ENCODE results near the gene P4HB. TPM values are rescaled to one million over a fixed set of nuclear protein-coding genes. Genes with fewer than 3 reads are reported as not detected.

The P4HB gene
- total RNA-seq, 1 donor from 2014 or later: 259 TPM

GRCh38 chr17:81809556-81809998 is 50.8 kb downstream of the P4HB start:
- H3K4me3 Mint-ChIP-seq (ENCODE audit: unreplicated experiment): peak overlapping the region; percentile 74
- peak overlapping the region; percentile 97 for H3K27ac Mint-ChIP-seq (ENCODE audit: unreplicated experiment)
- H3K36me3 Mint-ChIP-seq (ENCODE audit: unreplicated experiment): peaks cover 8% of the 10 kb centered on the region
- peaks cover 7% of the 10 kb centered on the region for H3K4me1 Mint-ChIP-seq (ENCODE audit: low read depth, unreplicated experiment)
- TF ChIP-seq CTCF (IDR thresholded peaks at IDR 0.05; ENCODE audit: partially characterized antibody, unreplicated experiment): no peak
- H3K9me3 Mint-ChIP-seq (ENCODE audit: unreplicated experiment): peaks cover 9% of the 10 kb centered on the region
- no peak for DNase-seq
- peaks cover 10% of the 10 kb centered on the region for H3K27me3 Mint-ChIP-seq (ENCODE audit: unreplicated experiment)

DNA sequence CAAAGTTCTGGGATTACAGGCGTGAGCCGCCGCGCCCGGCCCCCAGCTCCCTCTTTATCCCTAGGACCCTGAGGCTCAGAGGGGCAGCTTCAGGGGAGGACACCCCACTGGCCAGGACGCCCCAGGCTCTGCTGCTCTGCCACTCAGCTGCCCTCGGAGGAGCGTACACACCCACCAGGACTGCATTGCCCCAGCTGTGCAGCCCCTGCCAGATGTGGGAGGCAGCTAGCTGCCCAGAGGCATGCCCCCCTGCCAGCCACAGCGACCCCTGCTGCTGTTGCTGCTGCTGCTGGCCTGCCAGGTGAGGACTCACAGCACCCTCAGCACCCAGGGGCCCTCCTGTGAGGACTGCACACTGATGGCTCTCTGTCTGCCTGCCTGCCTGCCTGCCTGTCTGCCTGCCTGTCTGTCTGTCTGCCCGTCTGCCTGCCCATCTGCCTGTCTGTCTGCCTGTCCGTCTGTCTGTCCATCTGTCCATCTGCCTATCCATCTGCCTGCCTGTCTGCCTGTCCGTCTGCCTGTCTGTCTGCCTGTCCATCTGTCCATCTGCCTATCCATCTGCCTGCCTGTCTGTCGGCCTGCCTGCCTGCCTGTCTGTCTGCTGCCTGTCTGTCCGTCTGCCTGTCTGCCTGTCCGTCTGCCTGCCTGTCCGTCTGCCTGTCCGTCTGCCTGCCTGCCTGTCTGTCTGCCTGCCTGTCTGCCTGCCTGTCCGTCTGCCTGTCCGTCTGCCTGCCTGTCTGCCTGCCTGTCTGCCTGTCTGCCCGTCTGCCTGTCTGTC is 51.4 kb downstream of the P4HB start:
- Mint-ChIP-seq H3K27ac (ENCODE audit: unreplicated experiment) (peak overlapping the region; percentile 97), H3K4me1 (ENCODE audit: low read depth, unreplicated experiment) (peaks cover 7% of the 10 kb centered on the region), H3K27me3 (ENCODE audit: unreplicated experiment) (peaks cover 10% of the 10 kb centered on the region)

DNA sequence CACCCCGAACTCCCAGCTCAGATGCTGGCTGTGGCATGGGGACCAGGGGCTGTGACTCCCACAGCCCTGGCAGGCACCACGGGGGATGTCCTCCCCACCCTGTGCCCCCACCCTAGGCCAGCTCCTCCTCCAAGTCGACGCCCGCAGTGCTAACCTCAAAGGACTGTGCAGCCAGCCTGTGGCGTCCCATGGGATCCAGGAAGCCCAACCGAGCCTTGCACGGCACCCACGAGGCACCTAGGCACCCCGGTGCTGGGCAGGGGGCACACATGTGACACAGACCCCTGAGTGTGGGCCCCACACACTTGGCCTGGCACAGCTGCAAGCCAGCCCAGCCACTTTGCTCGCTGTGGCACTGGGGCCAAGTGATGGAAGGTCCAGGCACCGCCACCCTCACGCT is 52.5 kb downstream of the P4HB start:
- Mint-ChIP-seq H3K27ac (ENCODE audit: unreplicated experiment) (no peak overlapping the region), H3K9me3 (ENCODE audit: unreplicated experiment) (peaks cover 9% of the 10 kb centered on the region), H3K27me3 (ENCODE audit: unreplicated experiment) (peaks cover 14% of the 10 kb centered on the region), H3K4me3 (ENCODE audit: unreplicated experiment) (no peak overlapping the region), H3K4me1 (ENCODE audit: low read depth, unreplicated experiment) (peaks cover 7% of the 10 kb centered on the region), H3K36me3 (ENCODE audit: unreplicated experiment) (peaks cover 8% of the 10 kb centered on the region)
- DNase-seq: no peak
- TF ChIP-seq CTCF (IDR thresholded peaks at IDR 0.05; ENCODE audit: partially characterized antibody, unreplicated experiment): no peak

More for the DNA sequence above, 51.4 kb downstream of the P4HB start:
- Mint-ChIP-seq H3K36me3 (ENCODE audit: unreplicated experiment) (peaks cover 8% of the 10 kb centered on the region), H3K4me3 (ENCODE audit: unreplicated experiment) (peak overlapping the region; percentile 74), H3K9me3 (ENCODE audit: unreplicated experiment) (peaks cover 9% of the 10 kb centered on the region)
- DNase-seq: no peak
- no peak for TF ChIP-seq CTCF (IDR thresholded peaks at IDR 0.05; ENCODE audit: partially characterized antibody, unreplicated experiment)

GRCh38 chr17:81807210-81807719 is 53.1 kb downstream of the P4HB start:
- TF ChIP-seq CTCF (IDR thresholded peaks at IDR 0.05; ENCODE audit: partially characterized antibody, unreplicated experiment): no peak
- no peak overlapping the region for H3K27ac Mint-ChIP-seq (ENCODE audit: unreplicated experiment)
- no peak for DNase-seq
- H3K4me3 Mint-ChIP-seq (ENCODE audit: unreplicated experiment): no peak overlapping the region
- peaks cover 9% of the 10 kb centered on the region for H3K9me3 Mint-ChIP-seq (ENCODE audit: unreplicated experiment)
- peaks cover 20% of the 10 kb centered on the region for H3K27me3 Mint-ChIP-seq (ENCODE audit: unreplicated experiment)
- H3K36me3 Mint-ChIP-seq (ENCODE audit: unreplicated experiment): peaks cover 8% of the 10 kb centered on the region
- H3K4me1 Mint-ChIP-seq (ENCODE audit: low read depth, unreplicated experiment): peaks cover 7% of the 10 kb centered on the region

Measured in glutamatergic neuron (in vitro differentiated cells).